VCaP (cell line): ENCODE data around the gene UGT1A9.

ENCODE experiments used
- H3K27ac ChIP-seq: fragments of 450-650 bp; 2 replicates; pipeline ENCODE4 v1.5.1; 2017
- CTCF ChIP-seq: fragments of 450-650 bp; conservative IDR thresholded peaks from 2 replicates; pipeline ENCODE4 v1.5.1; 2017; ENCODE audit warnings: mild to moderate bottlenecking, moderate library complexity

UGT1A9 gene

GRCh38 chr2:233821196-233821595 lies 149.5 kb downstream of the UGT1A9 start:
- no peak for TF ChIP-seq CTCF

GRCh38 chr2:233821709-233822100 lies 150.0 kb downstream of the UGT1A9 start:
- H3K27ac ChIP-seq: no peak overlapping the region
- no peak for TF ChIP-seq CTCF

More at GRCh38 chr2:233821196-233821595, 149.5 kb downstream of the UGT1A9 start:
- no peak overlapping the region for H3K27ac ChIP-seq

GRCh38 chr2:233822101-233822771 lies 150.5 kb downstream of the UGT1A9 start:
- no peak for TF ChIP-seq CTCF
- no peak overlapping the region for H3K27ac ChIP-seq
